Amniotic stem cell (primary cell): ENCODE data around the gene ATXN1.

Source experiments
- DNase-seq: peaks from one replicate; lab custom pipeline; 2025; lab: John Stamatoyannopoulos, UW

Gene ATXN1

DNA sequence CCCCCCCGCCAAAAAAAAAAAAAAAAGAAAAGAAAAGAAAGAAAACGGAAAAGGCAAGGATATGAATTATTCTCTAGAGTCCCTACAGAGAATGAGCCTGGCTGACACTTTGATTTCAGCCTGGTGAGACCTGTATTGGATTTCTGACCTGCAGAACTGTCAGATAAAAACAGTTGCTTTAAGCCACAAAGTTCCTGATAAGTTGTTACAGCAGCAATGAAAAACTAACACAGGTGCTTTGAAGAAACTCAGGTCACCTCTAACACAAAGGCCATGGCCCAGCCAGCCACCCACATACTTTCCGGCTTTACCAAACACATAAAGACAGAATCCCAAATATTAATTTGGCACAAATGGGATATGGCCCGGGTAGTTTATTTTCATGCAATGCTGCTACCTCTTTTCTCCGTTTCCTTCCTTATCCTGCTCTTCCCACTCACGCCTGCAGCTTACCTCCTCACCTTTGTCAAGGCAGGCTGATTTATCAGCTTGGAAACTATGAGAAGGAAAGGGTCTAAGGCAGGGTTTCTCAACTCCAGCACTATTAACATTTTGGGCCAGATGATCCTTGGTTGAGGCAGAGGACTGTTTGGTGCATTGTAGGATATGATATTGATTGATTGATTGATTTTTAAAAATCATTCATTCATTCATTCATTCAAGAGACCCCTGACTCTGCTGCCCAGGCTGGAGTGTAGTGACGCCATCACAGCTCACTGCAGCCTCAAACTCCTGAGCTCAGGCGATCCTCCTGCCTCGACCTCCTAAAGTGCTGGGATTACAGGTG is 88.1 kb downstream of the ATXN1 start:
- no peak for DNase-seq

DNA sequence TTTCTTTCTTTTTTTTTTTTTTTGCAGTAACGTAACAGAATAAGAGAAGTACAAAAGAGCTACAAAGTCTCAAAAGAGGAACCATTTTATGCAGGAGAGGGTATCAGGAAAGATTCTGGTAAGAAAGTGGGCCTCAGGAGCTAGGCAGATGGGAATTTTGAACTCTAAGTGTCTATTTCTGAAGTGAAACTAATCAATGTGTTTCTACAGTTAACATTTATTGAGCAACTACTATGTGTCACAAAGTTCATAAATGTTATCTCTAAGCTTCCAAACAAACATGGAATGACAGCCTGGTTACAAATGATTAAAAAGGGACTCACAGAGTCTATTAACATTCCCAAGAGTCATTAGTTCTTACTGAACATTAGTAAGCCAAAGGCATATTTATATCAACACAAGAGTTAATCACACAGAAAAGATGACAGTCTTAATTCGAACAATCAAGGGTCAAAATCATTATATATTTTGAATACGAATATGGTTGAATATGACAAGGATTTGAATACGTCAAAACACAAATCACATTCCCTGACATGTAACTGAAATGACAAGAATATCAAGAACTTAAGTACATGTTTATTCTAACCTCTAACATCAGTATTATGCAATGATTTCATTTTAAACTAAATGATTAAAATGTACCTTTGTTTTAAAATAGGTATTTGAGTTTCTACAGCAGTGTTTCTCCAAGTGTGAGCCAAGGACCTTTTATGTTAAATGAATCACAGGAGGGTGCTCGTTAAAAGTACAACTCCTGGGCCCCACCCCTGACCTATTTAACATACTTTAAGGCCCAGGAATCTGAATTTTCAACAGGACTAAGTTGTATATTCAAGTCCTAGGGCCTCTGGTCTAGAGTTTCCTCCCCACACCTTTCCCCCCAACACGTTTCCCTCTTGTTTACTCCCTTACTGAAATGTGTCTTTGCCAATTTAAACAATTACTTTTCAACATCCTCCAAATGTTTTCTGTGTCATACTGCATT is 89.7 kb downstream of the ATXN1 start:
- no peak for DNase-seq

DNA sequence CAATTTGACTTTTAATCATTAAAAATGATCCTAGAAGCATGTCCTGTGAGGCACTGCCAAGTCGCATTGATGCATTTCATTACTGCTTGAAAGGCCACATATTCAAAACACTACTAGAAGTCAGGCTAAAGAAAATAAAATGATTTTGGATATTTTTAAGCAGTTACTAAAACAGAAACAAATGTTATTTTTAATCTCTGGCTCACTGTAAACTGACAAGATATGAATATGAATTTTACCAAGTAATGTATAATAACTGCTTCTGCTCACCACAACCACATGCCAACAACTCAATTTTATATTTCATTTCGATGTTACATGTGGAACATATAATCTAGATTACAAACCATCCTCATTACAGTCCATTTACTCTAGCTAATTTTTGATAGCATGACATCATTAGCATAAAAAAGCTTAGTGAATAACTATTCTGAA is 90.6 kb downstream of the ATXN1 start:
- DNase-seq: no peak

DNA sequence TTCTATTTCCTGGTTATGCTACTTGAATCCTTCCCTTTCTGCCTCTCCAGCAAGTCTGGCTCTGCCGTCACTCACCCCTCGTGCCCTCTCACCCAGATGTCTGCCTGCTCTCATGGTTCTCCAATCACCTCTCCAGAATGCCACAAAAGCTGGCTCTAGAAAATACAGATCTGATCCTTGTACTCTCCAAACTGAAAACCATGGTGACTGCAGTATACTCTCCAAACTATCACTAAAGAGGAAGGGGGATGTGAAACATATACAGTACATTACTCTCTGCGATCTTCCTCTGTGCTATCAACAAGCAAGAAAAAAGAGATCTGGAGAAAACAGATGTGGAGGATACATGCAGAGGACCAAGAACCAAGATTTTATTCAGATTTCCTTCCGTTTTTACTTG is 91.1 kb downstream of the ATXN1 start:
- no peak for DNase-seq

DNA sequence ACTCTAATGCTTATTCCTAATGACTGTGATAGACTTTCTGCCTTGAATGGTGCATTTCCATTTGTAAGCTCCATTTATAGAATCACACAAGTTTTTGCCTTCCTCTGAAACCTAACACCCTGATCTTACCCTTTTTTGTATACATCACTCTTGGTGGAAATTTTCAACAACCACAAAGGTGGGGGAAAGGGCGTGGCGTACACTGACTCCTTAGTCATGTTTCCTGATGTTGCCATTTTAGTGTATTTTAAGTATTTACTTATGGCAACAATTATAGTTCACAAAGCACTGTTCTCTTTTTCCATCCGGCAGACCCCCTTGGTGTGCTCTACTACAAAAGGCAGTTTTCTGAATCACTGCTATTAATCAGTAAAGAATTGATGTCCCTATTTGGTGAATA is 92.0 kb downstream of the ATXN1 start:
- DNase-seq: no peak

- no peak for DNase-seq
Measured at GRCh38 chr6:16667509-16667908, 93.8 kb downstream of the ATXN1 start.

DNA sequence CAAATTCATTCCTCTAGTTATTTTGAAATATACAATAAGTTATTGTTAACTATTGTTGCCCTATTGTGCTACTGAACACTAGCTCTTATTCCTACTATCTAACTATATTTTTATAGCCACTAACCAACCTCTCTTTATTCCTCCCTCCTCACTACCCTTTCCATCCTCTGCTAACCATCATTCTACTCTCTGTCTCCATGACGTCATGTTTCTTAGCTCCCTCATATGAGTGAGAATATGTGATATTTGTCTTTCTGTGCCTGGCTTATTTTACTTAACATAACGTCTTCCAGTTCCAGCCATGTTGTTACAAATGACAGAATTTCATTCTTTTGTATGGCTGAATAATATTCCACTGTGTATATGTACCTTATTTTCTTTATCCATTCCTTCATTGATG is 95.3 kb downstream of the ATXN1 start:
- no peak for DNase-seq

DNA sequence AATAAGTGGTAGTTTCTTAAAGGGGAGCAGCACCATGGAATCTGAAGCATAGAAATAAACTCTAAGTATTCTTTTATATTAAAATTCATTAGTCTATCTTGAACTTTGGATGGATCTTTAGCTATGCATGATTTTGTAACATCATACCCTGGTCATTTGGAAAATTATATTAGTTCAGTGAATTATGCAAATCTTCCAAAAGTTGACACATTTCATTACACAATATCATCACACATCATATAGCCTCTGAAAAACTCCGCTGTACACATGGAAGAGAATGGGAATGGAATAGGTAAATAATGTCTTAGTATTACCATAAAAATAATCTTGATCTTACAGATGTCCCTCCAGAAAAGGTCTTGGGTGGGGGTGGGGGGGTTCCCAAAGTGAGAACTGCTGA is 96.1 kb downstream of the ATXN1 start:
- DNase-seq: no peak

GRCh38 chr6:16663901-16664300 is 97.4 kb downstream of the ATXN1 start:
- DNase-seq: no peak

- no peak for DNase-seq
Measured at GRCh38 chr6:16660157-16660497, 101.1 kb downstream of the ATXN1 start.

DNA sequence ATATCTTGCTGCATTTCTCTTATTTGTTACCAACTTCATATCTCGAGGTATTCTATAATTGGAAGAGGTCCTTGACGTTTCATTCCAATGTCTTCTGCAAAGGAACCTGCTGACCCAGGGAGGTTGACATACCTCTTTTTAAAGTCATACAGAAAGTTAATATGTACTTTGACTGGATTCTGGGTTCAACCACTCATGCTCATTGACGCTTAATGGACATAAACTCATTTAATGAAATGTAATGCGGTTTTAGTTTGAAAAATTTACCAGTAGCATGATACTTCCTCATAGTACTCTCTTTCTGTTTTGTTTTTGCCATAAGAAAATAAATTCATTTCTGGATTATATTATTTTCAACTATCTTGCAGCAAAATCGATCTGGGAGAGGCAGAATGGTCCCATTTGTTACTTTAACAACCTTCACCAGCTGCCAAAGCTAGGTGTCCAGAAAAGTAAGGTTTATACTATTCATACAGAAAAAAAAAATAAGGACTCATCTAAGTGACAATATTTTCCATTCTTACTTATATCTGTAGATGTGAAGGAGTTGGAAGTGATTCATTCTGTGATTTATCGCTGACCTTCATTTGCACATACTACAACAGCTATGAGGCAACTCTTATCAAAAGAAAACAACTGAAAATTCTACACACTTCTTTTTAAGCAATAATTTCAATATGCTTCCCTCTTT is 101.6 kb downstream of the ATXN1 start:
- no peak for DNase-seq

DNA sequence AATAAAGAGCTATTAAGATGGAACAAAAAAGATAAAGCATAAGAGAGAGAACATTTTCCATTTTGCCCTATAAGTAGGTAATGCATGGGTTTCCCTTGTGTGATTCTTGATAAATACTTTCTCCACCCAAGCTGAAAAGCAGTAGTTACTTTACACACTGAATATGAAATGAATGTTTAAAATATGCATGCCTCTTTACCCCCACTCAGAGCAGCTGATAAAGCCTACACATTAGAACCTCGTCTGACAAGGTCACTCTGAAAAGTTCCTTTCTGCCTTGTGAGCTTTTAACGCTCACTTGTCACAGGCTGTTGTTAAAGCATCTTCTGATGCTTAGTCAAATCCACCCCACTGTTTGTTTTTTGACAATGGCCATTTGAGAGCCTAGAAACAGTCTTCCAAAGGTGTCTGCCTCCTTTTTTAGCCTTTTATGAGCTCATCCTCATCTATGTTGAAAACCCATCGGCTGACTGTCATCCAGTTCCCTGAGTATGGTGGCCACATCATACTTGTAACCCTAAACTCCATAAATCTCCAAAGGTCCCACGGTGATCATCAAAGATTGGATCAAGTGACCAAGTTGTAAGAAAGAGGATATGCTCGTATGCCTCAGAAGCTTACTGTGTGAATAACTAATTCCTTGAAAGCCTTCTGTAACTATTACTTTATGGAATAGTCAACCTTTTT is 102.8 kb downstream of the ATXN1 start:
- no peak for DNase-seq

DNA sequence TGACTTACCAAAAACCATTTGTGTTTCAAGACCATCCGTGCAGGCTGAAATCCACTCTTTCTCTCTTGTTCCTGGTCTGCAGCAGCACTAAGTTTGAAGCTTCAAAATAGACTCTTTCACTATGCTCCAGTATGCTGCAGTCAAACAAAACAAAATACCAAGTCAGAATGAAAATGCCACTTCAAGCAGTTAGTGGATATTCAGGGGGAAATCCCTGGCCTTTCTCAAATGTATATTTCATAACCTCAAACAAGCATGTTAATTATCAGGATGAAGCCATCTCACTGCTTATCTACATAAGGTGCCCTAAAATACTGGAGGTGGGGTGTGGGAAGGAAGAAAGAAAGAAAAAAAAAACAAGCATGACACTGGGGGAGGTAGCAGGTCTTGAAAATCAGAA is 103.5 kb downstream of the ATXN1 start:
- no peak for DNase-seq

GRCh38 chr6:16656451-16656850 is 104.8 kb downstream of the ATXN1 start:
- DNase-seq: no peak

- no peak for DNase-seq
Measured at GRCh38 chr6:16654701-16655100, 106.6 kb downstream of the ATXN1 start.

GRCh38 chr6:16653226-16653625 is 108.0 kb downstream of the ATXN1 start:
- no peak for DNase-seq

DNA sequence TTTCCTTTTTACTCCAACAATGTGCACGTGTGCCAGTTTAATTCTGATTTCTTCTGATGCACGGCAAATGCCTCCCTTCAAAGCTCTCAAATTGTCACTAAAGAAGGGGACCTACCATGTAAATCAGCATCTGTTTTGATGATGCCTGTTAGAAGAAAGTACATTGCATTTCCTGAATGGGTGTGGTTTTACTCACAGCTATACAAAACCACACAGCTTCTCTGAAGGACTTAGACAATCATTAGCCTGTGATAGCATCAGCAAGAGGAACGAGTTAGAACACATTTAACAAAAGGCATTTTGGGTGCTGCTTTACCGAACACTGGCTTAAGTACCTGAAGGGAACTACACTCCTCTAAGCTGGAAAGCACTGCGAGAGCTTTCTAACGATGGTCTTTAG is 109.4 kb downstream of the ATXN1 start:
- DNase-seq: no peak

GRCh38 chr6:16649890-16650289 is 111.4 kb downstream of the ATXN1 start:
- no peak for DNase-seq

DNA sequence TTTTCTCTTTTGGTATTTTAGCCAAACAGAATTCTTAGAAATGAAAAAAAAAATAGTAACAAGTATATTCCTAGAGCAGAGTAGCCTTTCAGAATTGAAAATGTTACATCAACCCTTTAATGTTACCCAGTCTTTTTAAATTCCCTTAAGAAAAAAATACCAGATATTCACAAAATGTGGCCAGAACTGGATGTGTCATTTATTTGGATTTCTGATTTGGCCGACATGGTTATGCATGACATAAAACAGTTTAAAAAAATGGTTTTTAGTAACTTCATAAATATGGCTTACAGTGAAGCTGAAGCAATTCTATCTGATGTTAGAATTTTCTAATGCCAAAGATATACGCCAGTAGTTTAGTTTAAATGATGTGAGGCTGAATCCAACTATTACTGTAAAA is 112.0 kb downstream of the ATXN1 start:
- no peak for DNase-seq

DNA sequence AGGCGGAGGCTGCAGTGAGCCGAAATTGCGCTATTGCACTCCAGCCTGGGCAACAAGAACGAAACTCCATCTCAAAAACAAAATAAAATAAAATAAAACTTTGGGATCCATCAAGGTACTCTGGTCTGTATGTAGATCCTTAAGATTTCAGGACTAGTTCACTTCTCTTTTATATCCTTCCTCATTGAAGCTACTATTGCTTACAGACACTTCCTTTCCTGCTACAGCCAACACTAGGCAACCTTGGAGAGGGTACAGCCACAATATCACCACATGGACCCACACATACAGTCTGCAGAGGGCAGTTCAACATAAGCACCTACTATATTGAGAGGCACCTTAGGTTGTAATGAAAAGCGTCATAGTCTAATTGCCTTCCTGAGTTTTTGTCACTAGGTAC is 113.3 kb downstream of the ATXN1 start:
- DNase-seq: no peak

GRCh38 chr6:16647422-16647821 is 113.8 kb downstream of the ATXN1 start:
- DNase-seq: no peak
